NT2/D1 (cell line): ENCODE measurements around the gene INTS6L.

Source experiments
- DNase-seq: peaks from one replicate; pipeline ENCODE4 v3.0.0-alpha.2; 2011; ENCODE audit warnings: low read depth, low spot score
- H3K27me3 ChIP-seq: 2 replicates; pipeline ENCODE4 v1.6.0; 2011; ENCODE audit warnings: mild to moderate bottlenecking; ENCODE audit not compliant: insufficient read length, insufficient read depth
- H3K36me3 ChIP-seq: 2 replicates; pipeline ENCODE4 v1.6.1; 2011; ENCODE audit warnings: mild to moderate bottlenecking, low read length, mixed read lengths; ENCODE audit not compliant: insufficient read depth, insufficient read length
- H3K4me1 ChIP-seq: 2 replicates; pipeline ENCODE4 v1.5.1; 2011; ENCODE audit not compliant: insufficient read depth, insufficient read length
- H3K4me3 ChIP-seq: 2 replicates; pipeline ENCODE4 v1.5.1; 2011; ENCODE audit warnings: low read depth; ENCODE audit not compliant: insufficient read length
- H3K9ac ChIP-seq: 2 replicates; pipeline ENCODE4 v1.6.0; 2011; ENCODE audit warnings: low read depth; ENCODE audit not compliant: insufficient read length
- H3K9me3 ChIP-seq: 2 replicates; pipeline ENCODE4 v1.5.1; 2011; ENCODE audit warnings: mild to moderate bottlenecking, low read length; ENCODE audit not compliant: insufficient read depth
- SUZ12 ChIP-seq: IDR thresholded peaks from 2 replicates; pipeline ENCODE4 v1.6.1; 2011; ENCODE audit not compliant: insufficient read length, insufficient read depth; ENCODE audit errors: extremely low read depth
- YY1 ChIP-seq: IDR thresholded peaks from 2 replicates; pipeline ENCODE4 v1.6.1; 2011; ENCODE audit not compliant: insufficient read length, insufficient read depth
- ZNF274 ChIP-seq: IDR thresholded peaks from 2 replicates; pipeline ENCODE4 v1.6.1; 2011; ENCODE audit warnings: mild to moderate bottlenecking, low read depth, low read length

The INTS6L gene

GRCh38 chrX:135625995-135626394, 105.5 kb downstream of the INTS6L start:
- no peaks in the 10 kb centered on the region for H3K27me3 ChIP-seq
- no peak overlapping the region for H3K4me3 ChIP-seq
- H3K36me3 ChIP-seq: no peaks in the 10 kb centered on the region
- H3K4me1 ChIP-seq: no peaks in the 10 kb centered on the region
- DNase-seq: no peak
- no peaks in the 10 kb centered on the region for H3K9me3 ChIP-seq
- no peak overlapping the region for H3K9ac ChIP-seq
- no peak for TF ChIP-seq SUZ12

DNA sequence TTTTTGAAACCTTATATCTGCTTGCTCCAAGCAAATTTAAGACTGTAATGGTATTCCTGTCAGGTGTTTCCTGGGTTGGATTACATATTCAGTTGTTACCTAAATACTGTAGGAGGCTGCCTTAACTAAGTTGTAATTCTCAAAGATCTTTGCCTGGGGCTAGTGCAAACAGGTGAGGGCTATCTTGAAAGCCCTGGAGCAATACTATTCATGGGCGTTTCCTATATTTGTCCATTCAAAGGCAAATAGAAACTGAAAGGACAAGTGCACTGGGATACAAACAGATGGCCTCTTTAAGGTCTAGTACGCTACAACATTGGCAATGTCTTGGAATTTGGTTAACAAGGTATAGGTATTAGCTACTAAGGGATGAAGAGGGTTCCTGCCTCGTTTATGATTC, 108.9 kb downstream of the INTS6L start:
- Histone ChIP-seq H3K4me3 (no peak overlapping the region), H3K9ac (no peak overlapping the region), H3K4me1 (no peaks in the 10 kb centered on the region), H3K9me3 (no peaks in the 10 kb centered on the region), H3K36me3 (no peaks in the 10 kb centered on the region), H3K27me3 (no peaks in the 10 kb centered on the region)
- DNase-seq: no peak
- no peak for TF ChIP-seq SUZ12
- TF ChIP-seq ZNF274: no peak
- no peak for TF ChIP-seq YY1
